Neural progenitor cell (in vitro differentiated cells): ENCODE results near the gene EFCC1. TPM values are rescaled to one million over a fixed set of nuclear protein-coding genes. Genes with fewer than 3 reads are reported as not detected.
A peak's percentile ranks its signal among the peaks of the same experiment; 100 is the strongest.

Source experiments
- DNase-seq: peaks from one replicate; pipeline ENCODE4 v3.0.0-alpha.2; 2016; ENCODE audit warnings: low spot score
- H2AFZ ChIP-seq: fragments of 200-600 bp; sonication (generic); replicated peaks from 2 replicates; pipeline ENCODE4 v1.6.1; 2016; ENCODE audit warnings: antibody characterized with exemption
- H3F3A ChIP-seq: fragments of 200-600 bp; sonication (generic); 2 replicates; pipeline ENCODE4 v1.6.1; 2016; ENCODE audit warnings: antibody characterized with exemption, low read depth
- H3K27ac ChIP-seq: fragments of 200-600 bp; sonication (generic); 2 replicates; pipeline ENCODE4 v1.5.1; 2016; ENCODE audit warnings: mild to moderate bottlenecking
- H3K27me3 ChIP-seq: fragments of 200-600 bp; sonication (generic); 2 replicates; pipeline ENCODE4 v1.6.1; 2016; ENCODE audit warnings: mild to moderate bottlenecking, moderate library complexity
- H3K36me3 ChIP-seq: fragments of 200-600 bp; sonication (generic); 2 replicates; pipeline ENCODE4 v1.5.1; 2016
- H3K4me1 ChIP-seq: fragments of 200-600 bp; sonication (generic); 2 replicates; pipeline ENCODE4 v1.6.1; 2016; ENCODE audit warnings: mixed run types
- H3K4me2 ChIP-seq: fragments of 200-600 bp; sonication (generic); 2 replicates; pipeline ENCODE4 v1.6.1; 2016
- H3K4me3 ChIP-seq: fragments of 200-600 bp; sonication (generic); 2 replicates; pipeline ENCODE4 v1.5.1; 2016
- H3K79me2 ChIP-seq: fragments of 200-600 bp; sonication (generic); 2 replicates; pipeline ENCODE4 v1.6.1; 2016; ENCODE audit warnings: low read depth
- H3K9ac ChIP-seq: fragments of 200-600 bp; sonication (generic); 2 replicates; pipeline ENCODE4 v1.6.1; 2016
- H3K9me3 ChIP-seq: fragments of 200-600 bp; sonication (generic); 2 replicates; pipeline ENCODE4 v1.5.1; 2016; ENCODE audit warnings: low read depth
- H4K20me1 ChIP-seq: fragments of 200-600 bp; sonication (generic); 2 replicates; pipeline ENCODE4 v1.6.1; 2016; ENCODE audit warnings: low read depth
- H3K27ac Mint-ChIP-seq: 3 replicates; pipeline ENCODE4 v1.8.0; 2021; ENCODE audit warnings: mixed read lengths
- H3K27me3 Mint-ChIP-seq: 2 replicates; pipeline ENCODE4 v1.8.0; 2022; ENCODE audit warnings: low read depth, mild to moderate bottlenecking, inconsistent platforms, moderate library complexity, mixed read lengths; ENCODE audit not compliant: insufficient read depth
- H3K36me3 Mint-ChIP-seq: 3 replicates; pipeline ENCODE4 v1.8.0; 2021; ENCODE audit warnings: mixed read lengths
- H3K4me1 Mint-ChIP-seq: 3 replicates; pipeline ENCODE4 v1.8.0; 2021; ENCODE audit warnings: mixed read lengths
- H3K4me3 Mint-ChIP-seq: 3 replicates; pipeline ENCODE4 v1.8.0; 2021; ENCODE audit warnings: mild to moderate bottlenecking, moderate library complexity, mixed read lengths
- H3K9me3 Mint-ChIP-seq: 3 replicates; pipeline ENCODE4 v1.8.0; 2020; ENCODE audit warnings: mixed read lengths
- CTCF ChIP-seq: fragments of 200-600 bp; sonication (generic); IDR thresholded peaks from 2 replicates; pipeline ENCODE4 v1.5.1; 2017; ENCODE audit warnings: antibody characterized with exemption, mild to moderate bottlenecking
- EZH2 ChIP-seq: fragments of 200-600 bp; sonication (generic); IDR thresholded peaks from 2 replicates; pipeline ENCODE4 v1.6.1; 2017; ENCODE audit warnings: antibody characterized with exemption, mild to moderate bottlenecking, moderate library complexity
- EZH2phosphoT487 ChIP-seq: fragments of 200-600 bp; sonication (generic); IDR thresholded peaks from 2 replicates; pipeline ENCODE4 v1.6.1; 2017; ENCODE audit warnings: antibody characterized with exemption
- total RNA-seq: library from RNA; depleted of rRNA; stranded (reverse); fragments of >200 nt; gene quantifications from 2 replicates; pipeline ENCODE4 v1.2.3, GENCODE V29; 2015; ENCODE audit warnings: low replicate concordance

The EFCC1 gene
- total RNA-seq, 1 donor from 2014 or later, result 1.1 TPM

GRCh38 chr3:129002573-129003569, 1.8 kb downstream of the EFCC1 start:
- Histone ChIP-seq H3K9ac (no peak overlapping the region), H3K4me2 (peak overlapping the region; percentile 96), H3K4me1 (peaks cover 33% of the 10 kb centered on the region), H3K27ac (no peak overlapping the region), H3K9me3 (no peaks in the 10 kb centered on the region), H3K79me2 (no peaks in the 10 kb centered on the region), H4K20me1 (peaks cover 10% of the 10 kb centered on the region), H3K27me3 (peaks cover 84% of the 10 kb centered on the region), H3K4me3 (peak overlapping the region; percentile 84), H3K36me3 (no peaks in the 10 kb centered on the region), H2AFZ (no peak overlapping the region), H3F3A (peaks cover 47% of the 10 kb centered on the region)
- Mint-ChIP-seq H3K4me3 (peak overlapping the region; percentile 91), H3K27me3 (peaks cover 16% of the 10 kb centered on the region), H3K9me3 (no peaks in the 10 kb centered on the region), H3K4me1 (peaks cover 61% of the 10 kb centered on the region), H3K27ac (peak overlapping the region; percentile 53), H3K36me3 (peaks cover 23% of the 10 kb centered on the region)
- TF ChIP-seq EZH2 (peak; percentile 59), EZH2phosphoT487 (no peak), CTCF (no peak)
- DNase-seq, result no peak

GRCh38 chr3:129003578-129004112, 2.5 kb downstream of the EFCC1 start:
- peaks cover 28% of the 10 kb centered on the region for H3K36me3 Mint-ChIP-seq
- H4K20me1 ChIP-seq, result peaks cover 10% of the 10 kb centered on the region
- H3K79me2 ChIP-seq, result no peaks in the 10 kb centered on the region
- peaks cover 39% of the 10 kb centered on the region for H3F3A ChIP-seq
- H3K9me3 Mint-ChIP-seq, result no peaks in the 10 kb centered on the region
- peaks cover 54% of the 10 kb centered on the region for H3K4me1 Mint-ChIP-seq
- H3K4me3 Mint-ChIP-seq, result peak overlapping the region; percentile 91
- H3K9ac ChIP-seq, result no peak overlapping the region
- peaks cover 16% of the 10 kb centered on the region for H3K27me3 Mint-ChIP-seq
- H3K27ac ChIP-seq, result no peak overlapping the region
- H3K27me3 ChIP-seq, result peaks cover 90% of the 10 kb centered on the region
- no peak overlapping the region for H3K4me3 ChIP-seq
- no peaks in the 10 kb centered on the region for H3K9me3 ChIP-seq
- TF ChIP-seq CTCF (no peak), EZH2phosphoT487 (peak; percentile 67)
- H3K27ac Mint-ChIP-seq, result no peak overlapping the region
- DNase-seq, result peak; percentile 60
- no peak overlapping the region for H2AFZ ChIP-seq
- H3K36me3 ChIP-seq, result no peaks in the 10 kb centered on the region
- peaks cover 25% of the 10 kb centered on the region for H3K4me1 ChIP-seq
- H3K4me2 ChIP-seq, result peak overlapping the region; percentile 55

- peaks cover 87% of the 10 kb centered on the region for H3K27me3 ChIP-seq
These were observed 3.7 kb downstream of the EFCC1 start for GRCh38 chr3:129004639-129005295.

More at GRCh38 chr3:129004639-129005295, 3.7 kb downstream of the EFCC1 start:
- Histone ChIP-seq H3K27ac (no peak overlapping the region), H3K4me1 (peaks cover 16% of the 10 kb centered on the region), H2AFZ (no peak overlapping the region), H3F3A (peaks cover 28% of the 10 kb centered on the region), H3K36me3 (no peaks in the 10 kb centered on the region), H3K79me2 (no peaks in the 10 kb centered on the region), H3K9me3 (no peaks in the 10 kb centered on the region), H3K4me2 (no peak overlapping the region), H3K4me3 (no peak overlapping the region), H3K9ac (no peak overlapping the region), H4K20me1 (peaks cover 10% of the 10 kb centered on the region)
- no peak for DNase-seq
- peak overlapping the region; percentile 21 for H3K4me3 Mint-ChIP-seq
- H3K27ac Mint-ChIP-seq, result no peak overlapping the region
- no peak for TF ChIP-seq EZH2phosphoT487
- TF ChIP-seq EZH2, result no peak
- H3K4me1 Mint-ChIP-seq, result peaks cover 53% of the 10 kb centered on the region
- peaks cover 16% of the 10 kb centered on the region for H3K27me3 Mint-ChIP-seq
- H3K9me3 Mint-ChIP-seq, result no peaks in the 10 kb centered on the region
- peaks cover 35% of the 10 kb centered on the region for H3K36me3 Mint-ChIP-seq
